Stomach (tissue), 4 donors: ENCODE data around the gene STAT4.

Experiments
- EP300 ChIP-seq: sonication (generic); formaldehyde crosslinking; IDR thresholded peaks from one replicate; pipeline ENCODE4 v1.6.1; 2017; ENCODE audit warnings: antibody characterized with exemption
- POLR2A ChIP-seq, 4 donors: fragments of 450-650 bp; IDR thresholded peaks; one replicate each; pipeline ENCODE4 v1.6.1; 2016; ENCODE audit warnings: antibody characterized with exemption in 4 of 4, control low read depth in 2 of 4, mild to moderate bottlenecking in 1 of 4, moderate library complexity in 1 of 4
- TF ChIP-seq, protein P1 (sequence below), 7 experiments: fragments of 450-650 bp in 4 of 7; fragments of 200-600 bp in 3 of 7; sonication (generic) in 3 of 7; IDR thresholded peaks; one replicate each; pipeline ENCODE4 v1.5.1; 2016 to 2019; ENCODE audit warnings: antibody characterized with exemption in 7 of 7, control low read depth in 2 of 7, mild to moderate bottlenecking in 1 of 7

DNA sequence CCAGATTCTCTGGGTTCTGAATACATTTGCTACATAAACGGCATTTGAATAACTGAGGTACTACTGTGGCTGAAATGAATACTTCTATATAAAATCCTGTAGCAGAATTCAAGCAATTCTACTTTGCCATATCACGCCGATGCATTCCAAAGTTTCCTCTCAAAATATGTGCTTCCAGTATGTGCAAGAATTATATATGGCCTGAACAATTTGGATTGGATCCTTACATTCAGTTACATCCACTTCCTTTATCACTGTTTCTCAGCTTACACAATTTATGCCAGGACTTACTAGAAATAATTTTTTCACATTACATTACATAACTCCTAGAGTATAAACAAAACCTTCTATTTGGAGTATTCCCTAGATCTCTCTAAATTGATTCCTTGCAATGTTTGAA lies 46.3 kb upstream of the STAT4 start:
- TF ChIP-seq, protein P1, sequence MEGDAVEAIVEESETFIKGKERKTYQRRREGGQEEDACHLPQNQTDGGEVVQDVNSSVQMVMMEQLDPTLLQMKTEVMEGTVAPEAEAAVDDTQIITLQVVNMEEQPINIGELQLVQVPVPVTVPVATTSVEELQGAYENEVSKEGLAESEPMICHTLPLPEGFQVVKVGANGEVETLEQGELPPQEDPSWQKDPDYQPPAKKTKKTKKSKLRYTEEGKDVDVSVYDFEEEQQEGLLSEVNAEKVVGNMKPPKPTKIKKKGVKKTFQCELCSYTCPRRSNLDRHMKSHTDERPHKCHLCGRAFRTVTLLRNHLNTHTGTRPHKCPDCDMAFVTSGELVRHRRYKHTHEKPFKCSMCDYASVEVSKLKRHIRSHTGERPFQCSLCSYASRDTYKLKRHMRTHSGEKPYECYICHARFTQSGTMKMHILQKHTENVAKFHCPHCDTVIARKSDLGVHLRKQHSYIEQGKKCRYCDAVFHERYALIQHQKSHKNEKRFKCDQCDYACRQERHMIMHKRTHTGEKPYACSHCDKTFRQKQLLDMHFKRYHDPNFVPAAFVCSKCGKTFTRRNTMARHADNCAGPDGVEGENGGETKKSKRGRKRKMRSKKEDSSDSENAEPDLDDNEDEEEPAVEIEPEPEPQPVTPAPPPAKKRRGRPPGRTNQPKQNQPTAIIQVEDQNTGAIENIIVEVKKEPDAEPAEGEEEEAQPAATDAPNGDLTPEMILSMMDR (IDR thresholded peaks at IDR 0.05): no peak
- TF ChIP-seq POLR2A (IDR thresholded peaks at IDR 0.05) (no peak), EP300 (no peak)
